Liver (tissue), 9 donors: ENCODE data around the gene CAPN15. TPM values are rescaled to one million over a fixed set of nuclear protein-coding genes. Genes with fewer than 3 reads are reported as not detected.

Experiments used
- DNase-seq: peaks from one replicate; pipeline ENCODE4 v3.0.0-alpha.2; 2017; ENCODE audit warnings: low spot score
- H3K27ac ChIP-seq, 2 donors: one replicate each; pipeline ENCODE4 v1.7.0; 2013; ENCODE audit warnings: inconsistent platforms in 2 of 2, low read length in 2 of 2, control low read depth in 1 of 2, low read depth in 1 of 2, mild to moderate bottlenecking in 1 of 2
- H3K27me3 ChIP-seq, 4 donors: one replicate each; pipeline versions ENCODE4 v1.6.1 to v1.7.0; 2013; ENCODE audit warnings: low read length in 3 of 4, inconsistent platforms in 1 of 4, mild to moderate bottlenecking in 1 of 4, moderate library complexity in 1 of 4; ENCODE audit not compliant: control insufficient read depth in 4 of 4, insufficient read depth in 4 of 4
- H3K36me3 ChIP-seq, 4 donors: one replicate each; pipeline versions ENCODE4 v1.6.1 to v1.7.0; 2013; ENCODE audit warnings: low read length in 3 of 4, mild to moderate bottlenecking in 3 of 4, low read depth in 1 of 4, moderate library complexity in 1 of 4; ENCODE audit not compliant: control insufficient read depth in 4 of 4, insufficient read depth in 3 of 4
- H3K4me1 ChIP-seq, 4 donors: one replicate each; pipeline versions ENCODE4 v1.6.1 to v1.7.0; 2013; ENCODE audit warnings: low read length in 3 of 4, mild to moderate bottlenecking in 3 of 4, moderate library complexity in 1 of 4; ENCODE audit not compliant: control insufficient read depth in 4 of 4, insufficient read depth in 4 of 4
- H3K4me3 ChIP-seq, 3 donors: one replicate each; pipeline versions ENCODE4 v1.6.1 to v1.7.0; 2013; ENCODE audit warnings: low read length in 3 of 3, control low read depth in 1 of 3, low read depth in 1 of 3, mild to moderate bottlenecking in 1 of 3
- H3K9ac ChIP-seq, 2 donors: one replicate each; pipeline ENCODE4 v1.7.0; 2013; ENCODE audit warnings: low read length in 2 of 2, mild to moderate bottlenecking in 2 of 2, moderate library complexity in 2 of 2, control low read depth in 1 of 2, low read depth in 1 of 2
- H3K9me3 ChIP-seq, 4 donors: one replicate each; pipeline versions ENCODE4 v1.6.1 to v1.7.0; 2013; ENCODE audit warnings: low read length in 3 of 4; ENCODE audit not compliant: control insufficient read depth in 4 of 4
- CTCF ChIP-seq: fragments of 150-350 bp; IDR thresholded peaks from 2 replicates; pipeline ENCODE4 v1.5.1; 2017; ENCODE audit warnings: improper control_type of control experiment, low read depth, low read length; ENCODE audit not compliant: missing input control
- EGR1 ChIP-seq, 2 donors: IDR thresholded peaks; 2 replicates each; pipeline ENCODE4 v1.6.1; 2016 to 2018; ENCODE audit warnings: antibody characterized with exemption in 2 of 2, low read depth in 2 of 2
- FOXA2 ChIP-seq: IDR thresholded peaks from 2 replicates; pipeline ENCODE4 v1.6.1; 2016; ENCODE audit warnings: antibody characterized with exemption
- GABPA ChIP-seq, 2 donors: IDR thresholded peaks in 1 of 2; conservative IDR thresholded peaks in 1 of 2; 2 replicates each; pipeline ENCODE4 v1.6.1; 2016; ENCODE audit warnings: antibody characterized with exemption in 2 of 2, mild to moderate bottlenecking in 1 of 2, moderate library complexity in 1 of 2
- HNF4A ChIP-seq, 2 donors: conservative IDR thresholded peaks; 2 replicates each; pipeline ENCODE4 v1.6.1; 2016; ENCODE audit warnings: antibody characterized with exemption in 2 of 2, mild to moderate bottlenecking in 2 of 2
- JUND ChIP-seq, 2 donors: IDR thresholded peaks; 2 replicates each; pipeline ENCODE4 v1.6.1; 2016; ENCODE audit warnings: antibody characterized with exemption in 2 of 2
- RXRA ChIP-seq, 2 donors: IDR thresholded peaks; 2 replicates each; pipeline ENCODE4 v1.6.1; 2017 to 2018; ENCODE audit warnings: antibody characterized with exemption in 2 of 2, mild to moderate bottlenecking in 1 of 2
- SP1 ChIP-seq: IDR thresholded peaks from 2 replicates; pipeline ENCODE4 v1.6.1; 2018; ENCODE audit warnings: antibody characterized with exemption, mild to moderate bottlenecking
- TAF1 ChIP-seq: conservative IDR thresholded peaks from 2 replicates; pipeline ENCODE4 v1.6.1; 2016; ENCODE audit warnings: antibody characterized with exemption, mild to moderate bottlenecking
- ZBTB33 ChIP-seq: IDR thresholded peaks from 2 replicates; pipeline ENCODE4 v1.6.1; 2016; ENCODE audit warnings: antibody characterized with exemption
- WGBS: extraction: QIAGEN DNeasy Blood & Tissue Kit; methylation state at CpG from one replicate; pipeline ENCODE4 v1.1.7; 2013; 5-methylcytosine and 5-hydroxymethylcytosine counted together
- polyA plus RNA-seq, 2 donors: library from polyadenylated mRNA; stranded (reverse) in 1 of 2; unstranded in 1 of 2; fragments of 200-250 nt in 1 of 2; fragments of >200 nt in 1 of 2; fragmentation: Nextera tagmentation in 1 of 2; extraction: Ambion mirVana in 1 of 2; gene quantifications; one replicate each; pipeline versions ENCODE4 v1.2.1 to v1.2.3, GENCODE V29; 2013 to 2015
- total RNA-seq, 2 donors: library from RNA; depleted of rRNA; stranded (reverse); fragments of >200 nt; gene quantifications; one replicate each; pipeline ENCODE4 v1.2.3, GENCODE V29; 2014
- TF ChIP-seq, protein P1 (sequence below): IDR thresholded peaks from 2 replicates; pipeline ENCODE4 v1.6.1; 2016; ENCODE audit warnings: antibody characterized with exemption
- donor health status: healthy.
- donor health status: healthy.
- donor health status: healthy.
- donor health status: healthy.
- donor health status: healthy.

Gene CAPN15
- total and polyA plus RNA-seq, 4 donors: 5.9 to 37.2 (median 21.6) TPM

GRCh38 chr16:525123-525519 lies 2.4 kb upstream of the CAPN15 start:
- no peaks in the 10 kb centered on the region for H3K9me3 ChIP-seq
- DNase-seq: no peak
- H3K4me3 ChIP-seq: no peak overlapping the region
- no peak overlapping the region for H3K9ac ChIP-seq
- peaks cover 4 to 9% (median 6%) of the 10 kb centered on the region in 4 donors for H3K36me3 ChIP-seq
- H3K4me1 ChIP-seq: peaks cover 14 to 35% (median 29%) of the 10 kb centered on the region in 4 donors
- 91% methylated on average over 8 of the region's 8 CpGs for WGBS
- no peak overlapping the region for H3K27ac ChIP-seq
- TF ChIP-seq TAF1 (no peak), ZBTB33 (no peak), RXRA (IDR thresholded peaks at IDR 0.05) (no peak), JUND (IDR thresholded peaks at IDR 0.05) (no peak), FOXA2 (no peak), HNF4A (conservative IDR thresholded peaks at IDR 0.05) (no peak), EGR1 (IDR thresholded peaks at IDR 0.05; ENCODE audit: low read depth in 2 of 2) (no peak)
- H3K27me3 ChIP-seq: no peaks in the 10 kb centered on the region

DNA sequence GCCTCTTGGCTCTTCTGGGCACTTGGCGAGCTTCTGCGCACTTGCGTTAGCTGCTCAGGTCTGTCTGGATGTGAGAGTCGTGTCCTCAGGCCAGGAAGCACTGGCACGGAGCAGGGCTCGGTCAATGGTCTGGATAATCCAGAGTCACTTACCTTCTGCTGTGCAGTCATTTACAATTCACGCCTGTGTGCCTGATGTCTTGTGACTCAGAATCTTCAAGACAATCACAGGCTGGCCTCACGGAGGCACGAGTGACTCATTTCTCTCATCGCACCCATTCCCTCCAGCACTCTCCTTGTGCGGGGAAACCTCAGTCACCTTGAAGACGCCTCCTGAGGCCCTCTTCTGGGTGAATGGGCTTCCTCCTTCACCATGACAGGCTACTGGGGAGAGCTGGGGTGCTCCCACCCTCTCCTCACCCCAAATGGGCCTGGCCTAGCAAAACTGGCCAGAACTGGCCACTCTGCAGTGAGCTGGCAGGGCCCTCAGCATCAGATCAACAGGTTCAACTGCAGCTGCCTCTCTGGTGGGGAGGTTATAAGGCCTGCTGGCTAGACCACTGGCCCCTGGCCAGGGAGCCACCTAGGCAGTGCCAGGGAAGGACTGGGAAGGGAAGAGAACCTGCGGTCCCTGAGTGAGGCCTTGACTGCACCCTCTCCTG lies 1.9 kb upstream of the CAPN15 start:
- Histone ChIP-seq H3K27ac (peak overlapping the region; percentile 95 to 98), H3K9ac (no peak overlapping the region), H3K27me3 (no peaks in the 10 kb centered on the region), H3K4me3 (peak overlapping the region in 2 of 3 donors; percentile 49 to 89), H3K9me3 (no peaks in the 10 kb centered on the region), H3K4me1 (peaks cover 14 to 40% (median 34%) of the 10 kb centered on the region in 4 donors), H3K36me3 (peaks cover 0 to 3% (median under 1%) of the 10 kb centered on the region in 4 donors)
- peak; percentile 2 for TF ChIP-seq CTCF
- no peak for TF ChIP-seq HNF4A (conservative IDR thresholded peaks at IDR 0.05)
- TF ChIP-seq SP1: no peak
- TF ChIP-seq, protein P1, sequence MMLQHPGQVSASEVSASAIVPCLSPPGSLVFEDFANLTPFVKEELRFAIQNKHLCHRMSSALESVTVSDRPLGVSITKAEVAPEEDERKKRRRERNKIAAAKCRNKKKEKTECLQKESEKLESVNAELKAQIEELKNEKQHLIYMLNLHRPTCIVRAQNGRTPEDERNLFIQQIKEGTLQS: no peak
- TF ChIP-seq RXRA (IDR thresholded peaks at IDR 0.05): no peak
- no peak for TF ChIP-seq FOXA2
- no peak for TF ChIP-seq EGR1 (IDR thresholded peaks at IDR 0.05; ENCODE audit: low read depth in 2 of 2)
- no peak for TF ChIP-seq GABPA (IDR thresholded peaks at IDR 0.05 in 1 of 2, conservative IDR thresholded peaks at IDR 0.05 in 1 of 2)
- 82% methylated on average over 13 of the region's 13 CpGs for WGBS
- no peak for DNase-seq
